Kidney capillary endothelial cell (primary cell): Measurements from ENCODE around the gene GALNT13.

Source experiments
- DNase-seq: peaks from one replicate; pipeline ENCODE4 v3.0.0-alpha.2; 2018; ENCODE audit warnings: low spot score

The GALNT13 gene

GRCh38 chr2:154130821-154131220, 259.1 kb downstream of the GALNT13 start:
- DNase-seq = no peak

- no peak for DNase-seq
Observed at GRCh38 chr2:154132827-154133226, 261.1 kb downstream of the GALNT13 start.

- no peak for DNase-seq
Observed at GRCh38 chr2:154133823-154134222, 262.1 kb downstream of the GALNT13 start.

- DNase-seq = no peak
Observed at GRCh38 chr2:154140249-154141025, 268.7 kb downstream of the GALNT13 start.

GRCh38 chr2:154142480-154142879, 270.8 kb downstream of the GALNT13 start:
- DNase-seq = no peak

GRCh38 chr2:154143105-154143504, 271.4 kb downstream of the GALNT13 start:
- DNase-seq = no peak

- no peak for DNase-seq
Observed at GRCh38 chr2:154158101-154158500, 286.4 kb downstream of the GALNT13 start.

GRCh38 chr2:154161286-154161685, 289.6 kb downstream of the GALNT13 start:
- DNase-seq = no peak

GRCh38 chr2:154170400-154170799, 298.7 kb downstream of the GALNT13 start:
- no peak for DNase-seq

- DNase-seq = no peak
Observed at GRCh38 chr2:154173164-154173563, 301.4 kb downstream of the GALNT13 start.

GRCh38 chr2:154173919-154174318, 302.2 kb downstream of the GALNT13 start:
- DNase-seq = no peak

- DNase-seq = no peak
Observed at GRCh38 chr2:154182008-154182407, 310.3 kb downstream of the GALNT13 start.

GRCh38 chr2:154187948-154188347, 316.2 kb downstream of the GALNT13 start:
- no peak for DNase-seq

GRCh38 chr2:154189953-154190352, 318.2 kb downstream of the GALNT13 start:
- no peak for DNase-seq

GRCh38 chr2:154193246-154193645, 321.5 kb downstream of the GALNT13 start:
- no peak for DNase-seq

- no peak for DNase-seq
Observed at GRCh38 chr2:154194909-154195643, 323.4 kb downstream of the GALNT13 start.

GRCh38 chr2:154195644-154196195, 324.0 kb downstream of the GALNT13 start:
- DNase-seq = no peak

GRCh38 chr2:154198866-154199265, 327.1 kb downstream of the GALNT13 start:
- no peak for DNase-seq

GRCh38 chr2:154203206-154203605, 331.5 kb downstream of the GALNT13 start:
- no peak for DNase-seq

GRCh38 chr2:154203902-154204301, 332.2 kb downstream of the GALNT13 start:
- no peak for DNase-seq

- DNase-seq = no peak
Observed at GRCh38 chr2:154207288-154208047, 335.7 kb downstream of the GALNT13 start.

GRCh38 chr2:154223726-154224125, 352.0 kb downstream of the GALNT13 start:
- no peak for DNase-seq
